GM12892 (cell line): ENCODE results near the gene DLK1.

ENCODE experiments used
- POLR2A ChIP-seq: IDR thresholded peaks from 2 replicates; pipeline ENCODE4 v1.6.1; 2011; ENCODE audit warnings: low read depth, low read length, control low read depth
- POLR2AphosphoS5 ChIP-seq: IDR thresholded peaks from 2 replicates; pipeline ENCODE4 v1.6.1; 2011; ENCODE audit warnings: low read depth, low read length, control low read depth

GRCh38 chr14:100755649-100756048, 29.0 kb downstream of the DLK1 start:
- no peak for TF ChIP-seq POLR2A
- TF ChIP-seq POLR2AphosphoS5, result no peak
